Cardiac muscle cell (in vitro differentiated cells and primary cell): Measurements from ENCODE around the gene ACTRT3. TPM values are rescaled to one million over a fixed set of nuclear protein-coding genes. Genes with fewer than 3 reads are reported as not detected.
"Not testable (repeated sequence)": the region's sequence is repeated elsewhere in the genome, so short reads cannot be mapped to it uniquely, and the experiment has no call there.

ENCODE experiments used
- DNase-seq, 2 donors: peaks; one replicate each; pipeline versions ENCODE4 v3.0.0 to v3.0.0-alpha.2; 2010 to 2017; ENCODE audit warnings: low read depth in 1 of 2, low spot score in 1 of 2
- H3K27ac ChIP-seq: fragments of 200-600 bp; sonication (generic); 2 replicates; pipeline ENCODE4 v1.5.1; 2016
- H3K27me3 ChIP-seq: fragments of 200-600 bp; sonication (generic); 2 replicates; pipeline ENCODE4 v1.6.0; 2016; ENCODE audit warnings: control low read depth
- H3K36me3 ChIP-seq: fragments of 200-600 bp; sonication (generic); 2 replicates; pipeline ENCODE4 v1.5.1; 2016; ENCODE audit warnings: control low read depth
- H3K4me1 ChIP-seq: fragments of 200-600 bp; sonication (generic); 2 replicates; pipeline ENCODE4 v1.8.1; 2017; ENCODE audit warnings: low read depth, mild to moderate bottlenecking, mixed run types
- H3K4me3 ChIP-seq: fragments of 200-600 bp; sonication (generic); 2 replicates; pipeline ENCODE4 v1.5.1; 2016; ENCODE audit warnings: mild to moderate bottlenecking
- H3K9me3 ChIP-seq: fragments of 200-600 bp; sonication (generic); 2 replicates; pipeline ENCODE4 v1.5.1; 2017; ENCODE audit warnings: low read depth, mild to moderate bottlenecking, control low read depth
- polyA plus RNA-seq: library from polyadenylated mRNA; unstranded; fragments of >200 nt; fragmentation: Nextera tagmentation; extraction: Ambion mirVana; gene quantifications from 2 replicates; pipeline ENCODE4 v1.2.1, GENCODE V29; 2016
- total RNA-seq: library from RNA; depleted of rRNA; stranded (reverse); fragments of >200 nt; gene quantifications from 2 replicates; pipeline ENCODE4 v1.2.3, GENCODE V29; 2016
- TF ChIP-seq, protein P1 (sequence below): IDR thresholded peaks from 2 replicates; pipeline ENCODE4 v1.5.1; 2012; ENCODE audit warnings: low read depth, mild to moderate bottlenecking, low read length

ACTRT3 gene
- total and polyA plus RNA-seq, 2 experiments from 2014 or later: 1.7 TPM

DNA sequence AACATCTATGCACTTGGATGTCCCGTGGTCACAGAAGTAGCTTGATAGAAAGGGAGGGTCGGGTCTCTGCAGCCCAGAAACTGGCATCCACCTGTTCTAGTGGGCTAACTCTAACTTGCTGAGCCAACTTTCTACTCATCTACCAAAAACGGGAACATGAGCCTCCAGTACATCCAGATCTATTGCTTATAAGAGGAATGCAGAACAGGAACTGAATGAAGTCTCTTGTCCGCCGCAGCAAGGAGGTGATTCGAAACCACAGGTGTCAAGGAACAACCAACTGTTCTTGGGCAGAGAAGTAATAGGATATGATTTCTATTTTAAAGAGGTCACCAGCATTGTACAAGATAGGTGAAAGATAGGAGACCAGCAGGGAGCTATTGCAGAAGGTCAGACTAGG lies 22.4 kb downstream of the ACTRT3 start:
- Histone ChIP-seq H3K4me3 (no peak overlapping the region), H3K27me3 (peaks cover 9% of the 10 kb centered on the region), H3K4me1 (no peaks in the 10 kb centered on the region), H3K9me3 (no peaks in the 10 kb centered on the region), H3K36me3 (no peaks in the 10 kb centered on the region), H3K27ac (no peak overlapping the region)
- TF ChIP-seq, protein P1, sequence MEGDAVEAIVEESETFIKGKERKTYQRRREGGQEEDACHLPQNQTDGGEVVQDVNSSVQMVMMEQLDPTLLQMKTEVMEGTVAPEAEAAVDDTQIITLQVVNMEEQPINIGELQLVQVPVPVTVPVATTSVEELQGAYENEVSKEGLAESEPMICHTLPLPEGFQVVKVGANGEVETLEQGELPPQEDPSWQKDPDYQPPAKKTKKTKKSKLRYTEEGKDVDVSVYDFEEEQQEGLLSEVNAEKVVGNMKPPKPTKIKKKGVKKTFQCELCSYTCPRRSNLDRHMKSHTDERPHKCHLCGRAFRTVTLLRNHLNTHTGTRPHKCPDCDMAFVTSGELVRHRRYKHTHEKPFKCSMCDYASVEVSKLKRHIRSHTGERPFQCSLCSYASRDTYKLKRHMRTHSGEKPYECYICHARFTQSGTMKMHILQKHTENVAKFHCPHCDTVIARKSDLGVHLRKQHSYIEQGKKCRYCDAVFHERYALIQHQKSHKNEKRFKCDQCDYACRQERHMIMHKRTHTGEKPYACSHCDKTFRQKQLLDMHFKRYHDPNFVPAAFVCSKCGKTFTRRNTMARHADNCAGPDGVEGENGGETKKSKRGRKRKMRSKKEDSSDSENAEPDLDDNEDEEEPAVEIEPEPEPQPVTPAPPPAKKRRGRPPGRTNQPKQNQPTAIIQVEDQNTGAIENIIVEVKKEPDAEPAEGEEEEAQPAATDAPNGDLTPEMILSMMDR: no peak
- DNase-seq: no peak

DNA sequence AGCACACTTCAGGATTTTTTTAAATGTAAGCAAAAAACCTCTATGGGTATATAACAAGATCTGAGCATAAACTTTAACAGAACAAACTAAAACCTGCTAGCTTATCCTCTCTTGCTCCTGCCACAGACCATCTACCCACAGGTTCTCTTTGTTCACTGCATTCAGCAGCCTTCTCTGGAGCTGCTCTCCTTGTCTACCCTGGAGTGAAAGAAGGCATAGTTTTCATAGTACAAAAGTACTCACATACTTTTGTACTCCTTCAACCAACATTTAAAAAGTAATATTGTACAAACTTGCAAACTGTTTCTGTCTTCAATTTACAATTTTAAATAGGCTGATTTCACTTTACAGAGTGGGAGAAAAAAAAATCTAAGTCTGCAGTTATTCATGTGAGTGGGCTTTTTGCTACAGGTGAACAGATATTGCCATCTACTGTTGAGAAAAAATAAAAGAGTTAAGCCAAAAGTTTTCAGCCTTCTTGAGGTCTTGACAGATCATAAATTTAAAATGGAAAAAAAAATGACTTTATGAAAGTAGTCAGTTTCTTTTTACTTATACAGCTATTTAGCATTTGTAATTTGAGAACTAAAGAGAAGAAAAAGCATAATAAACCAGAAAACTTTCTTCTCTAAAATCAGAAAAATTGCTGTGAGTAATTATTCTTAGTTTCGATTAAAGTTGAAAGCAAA lies 24.9 kb downstream of the ACTRT3 start:
- TF ChIP-seq, protein P1: peak; percentile 46
- H3K27ac ChIP-seq: no peak overlapping the region
- peak in 1 of 2 donors; percentile 62 for DNase-seq

DNA sequence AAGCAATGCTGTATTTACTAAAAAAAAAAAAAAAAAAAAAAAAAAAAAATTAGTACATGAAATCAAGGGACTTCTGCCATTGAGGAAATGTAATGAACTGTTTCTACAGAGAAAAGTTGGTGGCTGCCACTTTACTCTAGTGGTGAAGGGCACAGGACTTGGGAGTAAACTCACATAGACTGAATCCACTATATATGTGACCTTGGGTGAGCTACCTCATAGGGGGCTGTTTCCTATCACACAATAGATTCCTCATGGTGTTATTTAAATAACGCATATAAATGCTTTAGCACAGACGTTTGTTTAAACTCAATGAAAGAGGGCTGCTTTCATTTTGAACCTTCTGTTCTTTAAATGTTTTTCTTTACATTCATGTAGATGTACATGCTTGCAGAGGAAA lies 30.3 kb downstream of the ACTRT3 start:
- Histone ChIP-seq H3K27ac (no peak overlapping the region), H3K9me3 (no peaks in the 10 kb centered on the region), H3K4me3 (no peak overlapping the region), H3K36me3 (no peaks in the 10 kb centered on the region), H3K27me3 (no peaks in the 10 kb centered on the region), H3K4me1 (no peaks in the 10 kb centered on the region)
- TF ChIP-seq, protein P1: no peak
- no peak for DNase-seq

More for the DNA sequence above, 24.9 kb downstream of the ACTRT3 start:
- Histone ChIP-seq H3K4me3 (no peak overlapping the region), H3K9me3 (no peaks in the 10 kb centered on the region), H3K4me1 (no peaks in the 10 kb centered on the region), H3K36me3 (no peaks in the 10 kb centered on the region), H3K27me3 (peaks cover 9% of the 10 kb centered on the region)

DNA sequence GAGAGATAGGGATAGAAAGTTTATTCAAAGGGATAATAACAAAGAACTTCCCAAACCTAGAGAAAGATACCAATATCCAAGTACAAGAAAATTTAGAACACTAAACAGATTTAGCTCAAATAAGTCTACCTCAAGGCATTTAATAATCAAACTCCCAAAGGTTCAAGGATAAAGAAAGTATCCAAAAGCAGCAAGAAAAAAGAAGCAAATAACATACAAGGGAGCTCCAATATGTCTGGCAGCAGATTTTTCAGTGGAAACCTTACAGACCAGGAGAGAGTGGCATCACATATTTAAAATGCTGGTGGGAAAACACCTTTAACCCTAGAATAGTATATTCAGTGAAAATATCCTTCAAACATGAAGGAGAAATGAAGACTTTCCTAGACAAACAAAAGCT lies 37.5 kb downstream of the ACTRT3 start:
- not testable (repeated sequence) for H3K27ac ChIP-seq, H3K4me3 ChIP-seq, DNase-seq, H3K36me3 ChIP-seq, H3K4me1 ChIP-seq, H3K9me3 ChIP-seq, H3K27me3 ChIP-seq

DNA sequence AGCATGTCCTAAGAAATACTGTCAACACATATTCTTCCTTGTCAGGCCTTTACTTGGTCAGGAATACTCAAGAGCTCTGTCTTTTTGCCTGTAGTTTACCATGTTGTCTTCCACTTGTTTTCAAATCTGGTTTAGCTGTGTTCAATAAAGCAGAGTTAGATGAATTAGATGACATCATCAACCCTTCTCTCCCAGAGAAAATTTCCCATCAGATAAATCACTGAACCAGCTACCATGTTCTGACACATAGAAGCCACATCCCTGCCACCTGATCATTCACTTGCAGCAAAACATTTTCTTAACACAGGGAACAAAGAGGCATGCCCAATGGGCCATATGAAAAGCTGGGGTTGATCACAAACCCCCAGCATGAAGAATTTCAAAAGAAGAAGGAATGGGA lies 46.6 kb downstream of the ACTRT3 start:
- H3K4me1 ChIP-seq: no peaks in the 10 kb centered on the region
- H3K27me3 ChIP-seq: no peaks in the 10 kb centered on the region
- no peaks in the 10 kb centered on the region for H3K9me3 ChIP-seq
- no peak overlapping the region for H3K4me3 ChIP-seq
- DNase-seq: no peak
- H3K27ac ChIP-seq: no peak overlapping the region
- no peaks in the 10 kb centered on the region for H3K36me3 ChIP-seq
- TF ChIP-seq, protein P1: no peak

DNA sequence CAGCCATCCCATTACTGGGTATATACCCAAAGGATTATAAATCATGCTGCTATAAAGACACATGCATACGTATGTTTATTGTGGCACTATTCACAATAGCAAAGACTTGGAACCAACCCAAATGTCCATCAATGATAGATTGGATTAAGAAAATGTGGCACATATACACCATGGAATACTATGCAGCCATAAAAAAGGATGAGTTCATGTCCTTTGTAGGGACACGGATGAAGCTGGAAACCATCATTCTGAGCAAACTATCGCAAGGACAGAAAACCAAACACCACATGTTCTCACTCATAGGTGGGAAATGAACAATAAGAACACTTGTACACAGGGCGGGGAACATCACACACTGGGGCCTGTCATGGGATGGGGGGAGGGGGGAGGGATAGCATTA lies 50.9 kb downstream of the ACTRT3 start:
- H3K9me3 ChIP-seq, H3K27me3 ChIP-seq, H3K4me1 ChIP-seq, H3K36me3 ChIP-seq, DNase-seq, H3K27ac ChIP-seq, H3K4me3 ChIP-seq: not testable (repeated sequence)

Other genes starting within 250 kb of the ACTRT3 start
- 10.4 and 10.9 TPM in 2 replicates for gene MECOM, start 105.8 kb downstream of the ACTRT3 start, total RNA-seq
- gene MECOM, start 105.8 kb downstream of the ACTRT3 start, polyA plus RNA-seq: 6.1 and 11.1 TPM in 2 replicates
- 7.1 and 45.9 TPM in 2 replicates for gene TERC, start 4.5 kb downstream of the ACTRT3 start, total RNA-seq
- gene TERC, start 4.5 kb downstream of the ACTRT3 start, polyA plus RNA-seq: 0.61 TPM in 1 of 2 replicates, not detected in the other
- 7.9 and 16.7 TPM in 2 replicates for gene MYNN, start 3.8 kb upstream of the ACTRT3 start, total RNA-seq
- 12.8 and 13.6 TPM in 2 replicates for gene MYNN, start 3.8 kb upstream of the ACTRT3 start, polyA plus RNA-seq
- 0.15 TPM in 1 of 2 replicates, not detected in the other for gene LRRIQ4, start 43.3 kb upstream of the ACTRT3 start, total RNA-seq
- 0.34 TPM in 1 of 2 replicates, not detected in the other for gene LRRIQ4, start 43.3 kb upstream of the ACTRT3 start, polyA plus RNA-seq
- 4.4 and 6.8 TPM in 2 replicates for gene LRRC34, start 43.3 kb upstream of the ACTRT3 start, total RNA-seq
- 5.2 and 6.9 TPM in 2 replicates for gene LRRC34, start 43.3 kb upstream of the ACTRT3 start, polyA plus RNA-seq
- not detected in 2 replicates for gene LRRC31, start 100.4 kb upstream of the ACTRT3 start, total RNA-seq
- gene LRRC31, start 100.4 kb upstream of the ACTRT3 start, polyA plus RNA-seq: not detected in 2 replicates
- not detected in 2 replicates for gene SAMD7, start 142.0 kb upstream of the ACTRT3 start, total RNA-seq
- gene SAMD7, start 142.0 kb upstream of the ACTRT3 start, polyA plus RNA-seq: not detected in 2 replicates
- gene SEC62, start 197.2 kb upstream of the ACTRT3 start, total RNA-seq: 18.9 and 26.7 TPM in 2 replicates
- 72.2 and 78.2 TPM in 2 replicates for gene SEC62, start 197.2 kb upstream of the ACTRT3 start, polyA plus RNA-seq